ENCODE measurements around the gene COX6B2.

DNA sequence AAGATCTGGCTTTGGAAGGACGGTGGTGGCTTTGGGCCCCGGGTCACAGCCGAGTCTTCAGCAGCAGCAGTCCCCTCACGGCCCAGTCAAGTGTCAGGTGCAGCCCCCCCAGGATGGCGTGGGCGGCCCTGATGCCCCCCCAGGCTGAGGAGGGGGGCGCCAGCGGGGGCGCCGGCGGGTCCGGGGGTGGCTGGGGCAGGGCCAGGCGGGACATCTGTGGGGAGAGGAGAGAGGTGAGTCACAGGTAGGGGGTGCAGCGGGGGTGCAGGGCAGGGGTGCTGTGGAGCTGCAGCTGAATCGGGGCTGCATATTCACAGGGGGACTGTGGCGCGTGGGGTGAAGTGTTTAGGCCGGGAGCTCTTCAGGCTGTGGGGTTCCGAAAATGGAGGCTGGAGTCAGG is 11.4 kb upstream of the COX6B2 start:
- TF ChIP-seq GATA2 (IDR thresholded peaks at IDR 0.05; ENCODE audit: low read depth, low read length), result no peak
- no peak for TF ChIP-seq GATA3 (IDR thresholded peaks at IDR 0.05; ENCODE audit: low read depth, low read length)

Data from SH-SY5Y (cell line).